Fibroblast of gingiva (primary cell): ENCODE data around the gene NCBP3.

ENCODE experiments used
- DNase-seq: peaks from one replicate; pipeline ENCODE4 v3.0.0-alpha.2; 2011; ENCODE audit warnings: low read depth

NCBP3 gene

DNA sequence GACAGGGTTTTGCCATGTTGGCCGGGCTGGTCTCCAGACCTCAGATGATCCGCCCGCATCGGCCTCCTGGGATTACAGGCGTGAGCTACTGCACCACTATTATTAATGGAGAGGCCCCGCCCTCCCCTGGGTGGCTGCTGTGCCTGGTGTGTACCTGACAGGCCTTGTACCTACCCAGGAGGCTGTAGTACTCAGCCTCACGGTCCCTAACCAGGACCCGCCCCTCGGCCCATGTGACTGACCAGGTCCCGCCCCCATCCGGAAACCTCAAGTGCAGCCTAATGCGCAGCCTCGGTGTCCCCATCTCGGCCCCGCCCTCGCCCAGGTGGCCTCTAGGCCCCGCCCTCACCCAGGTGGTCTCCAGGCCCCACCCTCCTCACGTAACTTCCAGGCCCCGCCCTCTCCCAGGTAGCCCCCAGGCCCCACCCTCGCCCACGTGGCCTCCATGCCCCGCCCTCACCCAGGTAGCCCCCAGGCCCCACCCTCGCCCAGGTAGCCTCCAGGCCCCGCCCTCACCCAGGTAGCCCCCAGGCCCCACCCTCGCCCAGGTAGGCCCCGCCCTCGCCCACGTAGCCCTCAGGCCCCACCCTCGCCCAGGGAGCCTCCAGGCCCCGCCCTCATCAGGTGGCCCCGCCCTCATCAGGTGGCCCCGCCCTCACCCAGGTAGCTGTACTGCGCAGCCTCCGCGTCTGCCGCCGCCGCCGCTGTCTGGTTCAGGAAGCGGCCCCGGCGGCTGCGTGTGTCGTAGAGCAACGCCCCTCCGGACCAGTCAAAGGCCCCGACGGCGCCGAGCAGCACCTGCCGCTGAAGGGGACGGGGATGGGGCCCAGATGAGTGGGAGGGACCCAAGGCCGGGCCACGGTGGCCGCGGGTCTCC, 91.3 kb downstream of the NCBP3 start:
- no peak for DNase-seq

DNA sequence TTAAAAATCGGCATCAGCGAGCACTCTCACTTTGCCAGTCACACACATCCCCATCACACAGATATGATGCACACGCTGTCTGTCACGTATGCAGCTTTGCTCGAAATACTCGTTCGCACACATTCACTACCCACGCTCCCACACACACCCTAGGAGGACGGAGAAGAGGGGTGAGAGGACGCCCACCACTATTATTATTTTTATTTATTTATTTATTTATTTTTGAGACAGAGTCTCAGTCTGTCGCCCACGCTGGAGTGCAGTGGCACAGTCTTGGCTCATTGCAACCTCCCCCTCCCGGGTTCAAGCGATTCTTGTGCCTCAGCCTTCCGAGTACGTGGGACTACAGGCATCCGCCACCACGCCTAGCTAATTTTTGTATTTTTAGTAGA, 92.0 kb downstream of the NCBP3 start:
- DNase-seq: no peak

DNA sequence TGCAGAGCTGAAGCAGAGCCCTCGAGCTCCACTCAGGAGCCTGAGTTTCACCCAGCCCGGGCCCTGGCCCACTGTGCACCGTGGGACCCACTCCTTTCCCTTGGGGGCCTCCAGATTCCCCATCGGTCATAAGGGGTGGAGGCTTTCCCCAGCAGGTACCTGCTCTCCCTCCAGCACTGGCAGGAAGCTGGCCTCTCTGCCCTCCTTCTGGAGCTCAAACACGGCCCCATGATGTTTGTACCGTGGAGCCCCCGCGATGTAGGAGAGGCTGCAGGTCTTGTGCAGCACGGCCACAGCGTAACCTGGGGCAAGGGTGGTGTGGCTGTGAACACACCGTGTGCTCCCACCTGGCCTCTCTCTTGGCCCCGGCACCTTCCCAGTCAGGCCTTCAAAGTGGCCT, 92.4 kb downstream of the NCBP3 start:
- DNase-seq: no peak
